H54 (cell line): ENCODE results near the gene MBLAC1.

Experiments used
- DNase-seq: peaks from one replicate; pipeline ENCODE4 v3.0.0; 2011; ENCODE audit warnings: low spot score, mixed read lengths; ENCODE audit not compliant: insufficient read length
- FAIRE-seq: peaks from 3 replicates; lab custom pipeline; 2011; peaks lifted over from hg19 to GRCh38; lab: Jason Lieb, UNC
- POLR2A ChIP-seq: IDR thresholded peaks from 2 replicates; pipeline ENCODE4 v1.6.1; 2011; ENCODE audit warnings: low read depth, mild to moderate bottlenecking, low read length

MBLAC1 gene

GRCh38 chr7:100171840-100172239, 45.1 kb downstream of the MBLAC1 start:
- no peak for DNase-seq
- no peak for FAIRE-seq
- TF ChIP-seq POLR2A, result no peak

DNA sequence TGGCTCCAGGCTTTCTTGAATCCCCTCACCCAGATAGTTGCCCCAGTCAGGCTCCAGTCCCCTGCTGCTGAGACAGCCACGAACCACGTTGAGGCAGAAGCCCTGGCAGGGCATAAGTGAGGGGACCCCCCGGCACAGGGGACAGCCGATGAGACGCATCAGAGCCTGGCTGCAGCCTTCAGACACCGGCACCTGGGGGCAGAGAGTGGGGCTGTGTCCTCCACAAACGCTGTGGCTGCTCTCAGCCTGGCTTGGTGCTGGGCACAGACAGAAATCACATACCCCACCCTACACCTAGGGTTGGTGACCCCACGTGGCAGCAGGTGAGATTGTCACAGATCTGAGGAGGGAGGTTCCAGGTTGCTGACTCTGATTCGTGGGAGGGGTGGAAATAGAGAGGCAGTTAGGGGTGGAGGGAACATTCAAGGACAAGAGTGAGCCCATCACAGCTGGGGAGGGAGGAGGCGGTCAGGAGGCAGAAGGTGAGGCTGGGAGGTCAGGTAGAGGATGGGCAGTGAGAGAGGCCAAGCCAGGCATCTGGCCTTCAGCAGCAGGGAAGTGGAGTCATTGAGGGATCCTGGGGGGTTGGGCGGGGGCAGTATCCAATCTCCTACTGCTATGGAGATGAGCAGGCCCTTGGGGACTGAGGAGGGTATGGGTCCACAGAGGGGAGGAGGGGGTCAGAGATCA, 47.2 kb downstream of the MBLAC1 start:
- no peak for TF ChIP-seq POLR2A
- FAIRE-seq (no peak), DNase-seq (no peak)

- DNase-seq (no peak), FAIRE-seq (no peak)
- no peak for TF ChIP-seq POLR2A
Measured at GRCh38 chr7:100174582-100174981, 47.8 kb downstream of the MBLAC1 start.

- no peak for FAIRE-seq
- DNase-seq, result no peak
- TF ChIP-seq POLR2A, result no peak
Measured at GRCh38 chr7:100175296-100175935, 48.6 kb downstream of the MBLAC1 start.

DNA sequence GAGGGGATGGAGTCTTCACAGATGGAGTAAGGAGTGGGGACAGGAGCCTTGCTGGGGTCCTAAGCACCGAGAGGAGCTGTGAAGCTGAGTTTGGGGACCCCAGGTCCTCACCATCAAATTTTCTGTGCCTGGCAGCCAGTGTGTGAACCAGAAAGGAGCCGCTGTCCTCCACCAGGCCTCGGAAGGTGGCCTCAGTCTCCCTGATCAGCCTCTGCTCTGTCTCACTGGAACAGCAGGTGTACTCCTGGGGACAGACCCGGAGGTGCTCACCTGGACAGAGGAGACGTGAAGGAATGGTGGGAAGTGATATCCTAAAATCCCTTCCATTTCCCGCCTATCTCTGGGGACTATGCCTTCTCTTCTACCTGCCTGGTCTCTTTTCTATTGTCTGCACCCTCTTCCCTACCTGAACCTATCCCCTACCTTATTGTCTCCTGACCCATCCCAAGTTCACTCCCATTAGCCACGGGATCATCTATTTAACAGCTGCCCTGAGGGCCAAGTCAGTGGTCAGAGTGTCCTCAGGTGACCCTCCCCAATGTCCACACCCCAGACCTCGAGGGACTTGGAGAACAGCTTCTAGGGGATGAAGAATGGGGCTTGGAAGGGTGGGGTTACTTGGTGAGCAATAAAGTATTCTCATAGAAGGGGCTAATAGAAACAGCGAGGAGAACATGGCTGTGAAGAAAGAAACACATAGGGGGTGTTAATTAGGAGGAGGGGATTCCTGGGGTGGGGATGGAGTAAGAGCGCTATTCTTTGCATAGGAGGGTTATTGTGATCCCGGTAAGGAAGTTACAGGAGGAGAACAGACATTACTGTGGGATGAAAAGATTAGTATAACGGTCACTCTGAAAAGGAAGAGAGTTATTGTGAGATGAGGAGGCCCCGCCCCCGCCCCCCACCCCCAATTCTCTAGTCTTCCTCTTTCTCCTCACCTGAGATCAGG, 49.6 kb downstream of the MBLAC1 start:
- FAIRE-seq (no peak), DNase-seq (no peak)
- TF ChIP-seq POLR2A, result no peak

GRCh38 chr7:100177045-100178001, 50.6 kb downstream of the MBLAC1 start, which contains the start of the genes GPC2 and STAG3:
Gene GPC2 (minus strand): TSS chr7:100177381. CDS start chr7:100177199, 182 bp downstream.
Gene STAG3 (plus strand): TSS chr7:100177918. CDS start chr7:100180557, 2,639 bp downstream.
- FAIRE-seq, result no peak
- peak; percentile 31; the same call in 1 of the 2 replicates for TF ChIP-seq POLR2A

More at GRCh38 chr7:100177045-100178001, 50.6 kb downstream of the MBLAC1 start, which contains the start of the genes GPC2 and STAG3:
- peak; percentile 96 for DNase-seq
